Astrocyte of the spinal cord (primary cell): ENCODE data around the gene NELFCD.

Experiments used
- DNase-seq: peaks from one replicate; pipeline ENCODE4 v3.0.0; 2011; ENCODE audit warnings: low read depth, low spot score
- H3K4me3 ChIP-seq: 2 replicates; pipeline ENCODE4 v1.5.1; 2011; ENCODE audit warnings: low read depth, mild to moderate bottlenecking, low read length, moderate library complexity
- CTCF ChIP-seq: IDR thresholded peaks from 2 replicates; pipeline ENCODE4 v1.5.1; 2012; ENCODE audit warnings: low read depth, mild to moderate bottlenecking, low read length, inconsistent platforms
- in situ Hi-C: cut with HindIII; loops from 2 replicates; pipeline ENCODE4 v1.10.0; 2017; ENCODE audit warnings: low sequenced_read_pairs

Gene NELFCD

GRCh38 chr20:59017493-59018231, 36.6 kb downstream of the NELFCD start:
- in situ Hi-C loops, result no loop called here
- no peak overlapping the region for H3K4me3 ChIP-seq
- no peak for DNase-seq
- TF ChIP-seq CTCF, result no peak

- in situ Hi-C loops, result no loop called here
- no peak for TF ChIP-seq CTCF
- no peak for DNase-seq
- H3K4me3 ChIP-seq, result no peak overlapping the region
These were observed 37.8 kb downstream of the NELFCD start for GRCh38 chr20:59018817-59019216.

- DNase-seq, result peak; percentile 55
- in situ Hi-C loops, result no loop called here
- no peak for TF ChIP-seq CTCF
- H3K4me3 ChIP-seq, result no peak within 1 kb of the TSS
These were observed 38.2 kb downstream of the NELFCD start, which contains the start of gene TUBB1 for GRCh38 chr20:59019217-59019616. TSS of gene TUBB1 (plus strand) at chr20:59019429. CDS start at chr20:59019523, 94 bp downstream.

DNA sequence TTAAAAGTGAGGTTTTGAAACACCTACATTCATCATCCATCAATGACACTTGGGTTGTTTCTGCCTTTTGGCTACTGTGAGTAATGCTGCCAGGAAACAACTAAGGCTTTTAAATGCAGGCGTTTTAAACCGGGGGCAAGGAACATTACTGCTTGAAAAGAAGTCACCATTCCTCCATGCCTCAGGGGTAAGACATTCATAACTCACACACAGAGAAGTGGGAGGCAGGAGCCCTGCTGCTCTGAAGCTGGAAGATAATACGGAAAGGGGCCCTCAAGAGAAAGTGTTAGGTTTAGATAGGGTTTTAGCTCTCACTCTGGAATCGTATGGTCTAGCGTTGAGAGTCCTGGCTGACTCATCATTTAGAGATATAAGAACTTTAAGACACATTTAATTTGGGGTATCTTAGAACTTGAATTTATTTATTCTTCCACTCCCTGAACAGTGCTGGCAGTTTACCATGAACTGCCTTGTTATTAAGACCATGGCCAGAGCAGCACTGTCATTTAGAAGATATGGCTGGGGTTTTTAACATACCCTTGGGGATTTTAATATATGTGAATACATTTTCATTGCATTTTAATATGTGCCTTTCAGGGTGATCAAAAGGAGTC, 40.0 kb downstream of the NELFCD start:
- H3K4me3 ChIP-seq, result no peak overlapping the region
- DNase-seq, result peak; percentile 56
- in situ Hi-C loops, result no loop called here
- no peak for TF ChIP-seq CTCF

DNA sequence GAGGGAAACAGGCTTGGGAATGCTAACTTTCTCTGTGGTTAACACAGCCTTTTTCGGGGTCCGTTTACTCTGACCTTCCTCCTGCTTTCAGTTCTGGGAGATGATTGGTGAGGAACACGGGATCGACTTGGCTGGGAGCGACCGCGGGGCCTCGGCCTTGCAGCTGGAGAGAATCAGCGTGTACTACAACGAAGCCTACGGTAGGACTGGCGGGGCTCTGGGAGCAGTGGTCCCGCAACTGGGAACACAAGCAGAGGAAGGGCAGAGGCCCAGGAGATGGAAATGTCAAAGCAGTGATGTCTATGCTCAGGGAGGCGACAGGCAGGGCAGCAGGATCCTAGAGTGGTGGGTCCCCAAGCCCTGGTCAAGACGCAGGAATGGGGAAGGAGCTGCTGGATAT, 41.7 kb downstream of the NELFCD start:
- TF ChIP-seq CTCF, result no peak
- H3K4me3 ChIP-seq, result no peak overlapping the region
- in situ Hi-C loops, result no loop called here

GRCh38 chr20:59023616-59024015, 42.6 kb downstream of the NELFCD start:
- in situ Hi-C loops, result no loop called here

More for the DNA sequence above, 41.7 kb downstream of the NELFCD start:
- no peak for DNase-seq

More at GRCh38 chr20:59023616-59024015, 42.6 kb downstream of the NELFCD start:
- TF ChIP-seq CTCF, result no peak
- no peak overlapping the region for H3K4me3 ChIP-seq
- no peak for DNase-seq
